Prostate gland (tissue), 2 donors: Measurements from ENCODE around the gene MIER2.

ENCODE experiments used
- POLR2AphosphoS5 ChIP-seq: sonication (generic); formaldehyde crosslinking; IDR thresholded peaks from one replicate; pipeline ENCODE4 v1.6.1; 2017; ENCODE audit warnings: antibody characterized with exemption
- TF ChIP-seq, protein P1 (sequence below), 4 experiments: fragments of 200-600 bp in 2 of 4; fragments of 450-650 bp in 2 of 4; sonication (generic) in 2 of 4; IDR thresholded peaks; 1 replicate in 3 of 4; 2 replicates in 1 of 4; pipeline ENCODE4 v1.5.1; 2016 to 2019; ENCODE audit warnings: antibody characterized with exemption in 4 of 4, mild to moderate bottlenecking in 2 of 4, moderate library complexity in 2 of 4

DNA sequence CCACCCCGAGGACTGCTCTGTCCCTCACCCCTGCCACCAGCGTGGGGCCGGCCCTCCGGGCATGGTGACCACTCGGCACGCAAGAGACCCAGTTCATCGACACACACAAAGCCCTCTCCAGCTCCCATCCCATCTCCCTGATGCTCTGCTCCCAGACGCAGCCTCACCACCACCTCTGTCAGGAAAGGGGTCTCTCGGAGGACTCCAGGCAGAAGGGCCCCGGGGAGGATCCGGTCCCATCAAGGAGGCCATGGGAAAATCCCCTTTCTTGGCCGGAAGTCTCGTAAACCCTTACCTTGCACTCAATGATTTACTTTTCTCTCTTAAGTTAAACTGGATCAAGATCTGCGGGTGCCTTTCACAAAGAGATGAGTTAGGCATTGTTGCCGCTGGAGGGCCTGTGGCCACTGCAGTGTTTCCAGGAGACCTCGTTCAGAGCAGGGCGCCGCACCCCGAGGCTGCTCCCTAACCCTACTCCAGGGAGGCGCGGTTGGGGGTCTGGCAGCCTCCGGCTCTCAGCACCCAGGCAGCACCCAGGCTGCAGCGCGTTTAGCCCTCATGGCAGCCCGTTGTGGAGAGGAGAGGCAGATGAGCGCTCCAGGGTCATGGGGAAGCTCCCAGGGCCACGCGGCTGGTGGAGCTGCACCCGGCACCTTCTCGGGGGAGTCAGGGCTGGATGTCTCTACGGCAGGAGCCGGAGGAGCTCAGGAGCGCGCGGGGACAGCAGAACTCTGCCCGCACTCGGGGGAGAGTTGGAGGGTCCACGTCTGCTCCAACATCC is 33.4 kb upstream of the MIER2 start:
- peak; percentile 49 for TF ChIP-seq POLR2AphosphoS5
- TF ChIP-seq, protein P1, sequence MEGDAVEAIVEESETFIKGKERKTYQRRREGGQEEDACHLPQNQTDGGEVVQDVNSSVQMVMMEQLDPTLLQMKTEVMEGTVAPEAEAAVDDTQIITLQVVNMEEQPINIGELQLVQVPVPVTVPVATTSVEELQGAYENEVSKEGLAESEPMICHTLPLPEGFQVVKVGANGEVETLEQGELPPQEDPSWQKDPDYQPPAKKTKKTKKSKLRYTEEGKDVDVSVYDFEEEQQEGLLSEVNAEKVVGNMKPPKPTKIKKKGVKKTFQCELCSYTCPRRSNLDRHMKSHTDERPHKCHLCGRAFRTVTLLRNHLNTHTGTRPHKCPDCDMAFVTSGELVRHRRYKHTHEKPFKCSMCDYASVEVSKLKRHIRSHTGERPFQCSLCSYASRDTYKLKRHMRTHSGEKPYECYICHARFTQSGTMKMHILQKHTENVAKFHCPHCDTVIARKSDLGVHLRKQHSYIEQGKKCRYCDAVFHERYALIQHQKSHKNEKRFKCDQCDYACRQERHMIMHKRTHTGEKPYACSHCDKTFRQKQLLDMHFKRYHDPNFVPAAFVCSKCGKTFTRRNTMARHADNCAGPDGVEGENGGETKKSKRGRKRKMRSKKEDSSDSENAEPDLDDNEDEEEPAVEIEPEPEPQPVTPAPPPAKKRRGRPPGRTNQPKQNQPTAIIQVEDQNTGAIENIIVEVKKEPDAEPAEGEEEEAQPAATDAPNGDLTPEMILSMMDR (IDR thresholded peaks at IDR 0.05), result peak in 1 of 4 experiments; percentile 23
